ENCODE measurements around the gene PSEN1. TPM values are rescaled to one million over a fixed set of nuclear protein-coding genes. Genes with fewer than 3 reads are reported as not detected.

PSEN1 gene
- total and polyA plus RNA-seq, 2 donors (not counting 3 experiments of a cell fraction or from before 2014, with no cell fraction given) = 16.5 to 36.8 TPM

- FAIRE-seq (no peak), DNase-seq (ENCODE audit: low read depth, low spot score) (no peak)
- Histone ChIP-seq H3K27ac (ENCODE audit: insufficient read depth, low read depth, low read length) (no peak overlapping the region), H3K9me3 (replicated peaks; ENCODE audit: control insufficient read depth, insufficient read depth, low read length) (no peaks in the 10 kb centered on the region), H3K4me1 (ENCODE audit: control insufficient read depth, extremely low read depth, insufficient read depth, low read length) (no peaks in the 10 kb centered on the region), H3K36me3 (ENCODE audit: control insufficient read depth in 2 of 2, extremely low read depth in 1 of 2, insufficient read depth in 2 of 2, low read length in 2 of 2) (peaks cover 20% of the 10 kb centered on the region in 2 experiments), H3K4me2 (ENCODE audit: insufficient read depth, low read length) (no peak overlapping the region), H4K20me1 (replicated peaks; ENCODE audit: control insufficient read depth, extremely low read depth, insufficient read depth, low read length) (no peaks in the 10 kb centered on the region), H2AFZ (ENCODE audit: low read depth, low read length) (no peak overlapping the region), H3K9ac (replicated peaks; ENCODE audit: extremely low read depth, insufficient read depth, low read length) (no peak overlapping the region), H3K9me1 (replicated peaks; ENCODE audit: control insufficient read depth, extremely low read depth, insufficient read depth, low read length) (no peaks in the 10 kb centered on the region), H3K27me3 (ENCODE audit: control insufficient read depth in 2 of 2, insufficient read depth in 2 of 2, low read length in 2 of 2) (no peaks in the 10 kb centered on the region), H3K4me3 (replicated peaks in 1 of 3; ENCODE audit: insufficient read depth in 1 of 3, low read depth in 1 of 3, low read length in 3 of 3) (no peak overlapping the region), H3K79me2 (ENCODE audit: control insufficient read depth, insufficient read depth, low read length) (peaks cover 5% of the 10 kb centered on the region)
- no peak for TF ChIP-seq POLR2AphosphoS5 (IDR thresholded peaks at IDR 0.05; ENCODE audit: insufficient read depth, low read depth, low read length)
- TF ChIP-seq CTCF (IDR thresholded peaks at IDR 0.05; ENCODE audit: extremely low read depth in 1 of 2, insufficient read depth in 1 of 2, low read depth in 1 of 2, low read length in 2 of 2) = no peak
- TF ChIP-seq POLR2A (IDR thresholded peaks at IDR 0.05; ENCODE audit: low read depth, low read length) = no peak
- TF ChIP-seq MAX (IDR thresholded peaks at IDR 0.05; ENCODE audit: insufficient read depth, insufficient read length) = no peak
- no peak for TF ChIP-seq FOS (IDR thresholded peaks at IDR 0.05; ENCODE audit: borderline replicate concordance, insufficient read depth, low read length)
- no peak for TF ChIP-seq JUN (IDR thresholded peaks at IDR 0.05; ENCODE audit: borderline replicate concordance, insufficient read depth, insufficient read length, low read depth)
- TF ChIP-seq GATA2 (IDR thresholded peaks at IDR 0.05; ENCODE audit: insufficient read depth, insufficient read length, low read depth, low read length) = no peak
- TF ChIP-seq EZH2 (IDR thresholded peaks at IDR 0.05; ENCODE audit: borderline replicate concordance, low read depth, low read length, severe bottlenecking) = no peak
- TF ChIP-seq MYC (IDR thresholded peaks at IDR 0.05; ENCODE audit: low read depth, low read length) = no peak
- BruUV-seq (replicated peaks) = no TSS peak
- dilution Hi-C loops (cut with MboI; ENCODE audit: extremely low pct_ligation_motif_present, low sequenced_read_pairs) (no loop called here), intact Hi-C loops (cut with micrococcal nuclease) (no loop called here)
- POLR2A ChIA-PET = no interaction called here
- CTCF ChIA-PET = no interaction called here
Measured at GRCh38 chr14:73105727-73106126, 30.6 kb upstream of the PSEN1 start.

Measured in endothelial cell of umbilical vein (primary cell).